ENCODE data around the gene FBXO47. TPM values are rescaled to one million over a fixed set of nuclear protein-coding genes. Genes with fewer than 3 reads are reported as not detected.

The FBXO47 gene
- 0.09 TPM in 1 of 2 replicates, not detected in the other for total RNA-seq

GRCh38 chr17:38967290-38967738, at the start of gene FBXO47:
Gene FBXO47, minus strand, starts transcription at chr17:38967403. Its CDS starts 4,378 bp downstream, at chr17:38963025.

GRCh38 chr17:38925263-38925995, 41.8 kb downstream of the FBXO47 start, which contains the start of gene LASP1NB:
Gene LASP1NB, plus strand, starts transcription at chr17:38925614.

Other genes with a start within 250 kb of the FBXO47 start
- gene CISD3, start 237.1 kb downstream of the FBXO47 start, total RNA-seq, result 3.8 and 4.4 TPM in 2 replicates
- gene PCGF2, start 219.1 kb downstream of the FBXO47 start, total RNA-seq, result 4.9 and 11.7 TPM in 2 replicates
- gene PSMB3, start 214.7 kb downstream of the FBXO47 start, total RNA-seq, result 371 and 511 TPM in 2 replicates
- 38.0 and 45.6 TPM in 2 replicates for gene PIP4K2B, start 167.8 kb downstream of the FBXO47 start, total RNA-seq
- gene CWC25, start 142.1 kb downstream of the FBXO47 start, total RNA-seq, result 8.9 and 11.9 TPM in 2 replicates
- 1,939 and 2,545 TPM in 2 replicates for gene RPL23, start 113.7 kb downstream of the FBXO47 start, total RNA-seq
- 85.7 and 136 TPM in 2 replicates for gene LASP1, start 97.3 kb downstream of the FBXO47 start, total RNA-seq
- not detected in 2 replicates for gene PLXDC1, start 184.2 kb upstream of the FBXO47 start, total RNA-seq
- gene ARL5C, start 198.8 kb upstream of the FBXO47 start, total RNA-seq, result not detected in 2 replicates
- 1.6 and 3.1 TPM in 2 replicates for gene CACNB1, start 230.3 kb upstream of the FBXO47 start, total RNA-seq
- 2,229 and 2,251 TPM in 2 replicates for gene RPL19, start 232.9 kb upstream of the FBXO47 start, total RNA-seq